NAMALWA (cell line): ENCODE data around the gene CA12.

ENCODE experiments used
- DNase-seq: peaks from one replicate; pipeline ENCODE4 v3.0.0-alpha.2; 2015; ENCODE audit warnings: low spot score

Gene CA12

DNA sequence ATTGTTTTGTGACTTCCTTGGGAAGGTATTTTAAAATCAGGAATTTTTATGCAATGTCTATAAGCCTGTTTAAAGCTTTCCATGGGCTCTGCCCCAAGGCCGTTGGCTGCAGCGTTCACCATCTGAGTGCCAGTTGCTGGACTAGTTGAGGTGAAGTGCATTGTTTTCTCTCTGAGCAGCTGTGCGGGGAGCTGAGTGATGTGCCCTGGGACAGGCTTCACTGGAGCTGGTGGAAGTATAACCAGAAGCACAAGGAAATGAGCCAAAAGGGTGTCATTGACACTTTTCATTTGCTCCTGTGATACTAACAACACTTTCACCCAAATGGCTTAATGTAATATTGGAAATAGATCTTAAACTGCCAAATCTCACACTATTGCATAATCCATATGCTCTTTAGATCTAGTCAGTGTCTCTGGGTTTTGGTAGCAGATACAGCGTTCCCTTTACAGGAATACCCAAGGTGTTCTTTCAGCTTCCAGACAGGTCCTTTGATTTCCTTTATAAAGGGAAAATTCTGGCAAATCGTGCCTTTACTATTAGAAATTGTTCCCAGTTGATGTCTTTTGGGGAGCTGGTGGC lies 75.1 kb downstream of the CA12 start:
- no peak for DNase-seq

GRCh38 chr15:63305260-63305659 lies 76.4 kb downstream of the CA12 start:
- no peak for DNase-seq

- no peak for DNase-seq
Measured at GRCh38 chr15:63301088-63301487, 80.6 kb downstream of the CA12 start.

DNA sequence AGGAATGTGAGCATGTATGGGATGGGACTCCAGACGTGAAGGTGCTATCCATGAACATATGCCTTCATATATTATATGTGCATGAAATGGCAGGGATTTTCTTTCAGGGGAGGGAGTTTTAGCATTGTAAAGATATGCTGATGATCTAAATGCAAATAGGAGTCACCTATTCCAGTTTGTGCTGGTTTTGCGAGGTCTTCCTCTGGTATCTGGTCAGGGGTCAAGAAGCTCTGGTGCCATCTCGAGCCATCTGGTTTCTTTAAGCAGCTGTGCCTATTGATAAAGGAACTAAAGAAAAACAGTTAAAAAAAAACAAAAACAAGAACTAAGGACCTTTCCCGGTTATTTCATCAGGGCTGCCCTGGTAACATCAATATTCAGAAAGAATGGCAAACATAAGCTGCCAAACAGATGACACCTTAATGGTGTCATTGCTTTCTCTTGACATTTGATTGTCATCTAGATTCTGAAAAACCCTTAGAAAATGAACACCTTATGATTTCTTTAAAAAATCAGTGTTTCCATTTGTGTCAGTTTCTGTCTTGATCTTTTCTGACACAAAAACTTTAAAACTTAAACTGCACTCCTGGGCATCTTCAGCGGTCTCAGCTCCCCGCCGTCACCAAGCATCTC lies 81.6 kb downstream of the CA12 start:
- no peak for DNase-seq

- no peak for DNase-seq
Measured at GRCh38 chr15:63296195-63296594, 85.5 kb downstream of the CA12 start.

- no peak for DNase-seq
Measured at GRCh38 chr15:63295341-63295740, 86.3 kb downstream of the CA12 start.

GRCh38 chr15:63294359-63294758 lies 87.3 kb downstream of the CA12 start:
- no peak for DNase-seq

- no peak for DNase-seq
Measured at GRCh38 chr15:63292771-63293170, 88.9 kb downstream of the CA12 start.

DNA sequence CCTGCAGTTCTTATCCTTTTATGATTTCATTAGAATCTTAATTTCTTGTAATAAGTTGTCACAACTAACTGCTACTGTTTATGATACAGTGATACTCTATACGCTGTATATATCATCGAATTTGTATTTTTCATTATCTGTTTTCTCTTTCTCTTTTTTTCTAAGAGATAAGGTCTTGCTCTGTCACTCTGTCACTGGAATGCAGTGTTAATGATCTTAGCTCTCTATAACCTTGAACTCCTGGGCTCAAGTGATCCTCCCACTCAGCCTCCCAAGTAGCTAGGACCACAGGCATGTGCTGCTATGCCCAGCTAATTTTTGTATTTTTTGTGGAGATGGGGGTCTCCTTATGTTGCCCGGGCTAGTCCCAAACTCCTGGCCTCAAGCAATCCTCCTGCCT lies 89.4 kb downstream of the CA12 start:
- no peak for DNase-seq

DNA sequence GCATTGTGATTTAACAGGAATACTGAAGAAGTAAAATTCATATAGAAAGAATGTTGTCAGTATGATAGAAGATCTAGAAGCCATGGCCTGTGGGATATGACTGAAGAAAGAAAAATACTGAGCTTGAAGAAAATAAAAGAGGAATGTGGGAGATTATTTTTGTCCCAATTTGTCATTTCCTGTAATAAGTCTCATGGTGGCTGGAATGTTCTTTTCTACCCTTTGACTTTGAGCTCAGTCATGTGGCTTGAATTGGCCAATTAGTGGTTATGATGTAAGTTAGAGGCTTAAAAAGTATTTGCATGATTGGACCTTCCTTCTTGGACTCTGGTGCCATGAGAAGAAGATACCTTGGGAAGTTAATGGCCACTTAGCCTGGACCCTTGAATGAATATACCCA lies 90.1 kb downstream of the CA12 start:
- no peak for DNase-seq

GRCh38 chr15:63288778-63289378 lies 92.8 kb downstream of the CA12 start:
- peak; percentile 73 for DNase-seq

- DNase-seq, result no peak
Measured at GRCh38 chr15:63288342-63288741, 93.3 kb downstream of the CA12 start.

DNA sequence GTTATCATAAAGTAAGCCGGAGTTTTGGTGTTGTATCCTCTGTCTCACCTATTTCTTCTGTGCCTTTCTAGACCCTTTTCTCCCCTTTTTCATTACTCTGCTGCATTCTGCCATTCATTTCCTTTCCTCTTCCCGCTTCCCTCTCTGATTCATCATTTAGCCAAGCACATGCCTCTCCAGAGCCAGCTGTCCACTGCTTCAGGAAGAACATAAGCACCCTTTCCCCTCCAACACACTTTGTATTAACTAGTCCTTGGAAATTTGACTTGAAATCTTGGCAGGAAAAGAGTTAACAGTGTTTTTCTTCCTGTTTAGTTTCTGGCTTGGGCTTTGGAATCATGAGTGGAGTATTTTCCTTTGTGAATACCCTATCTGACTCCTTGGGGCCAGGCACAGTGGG lies 94.5 kb downstream of the CA12 start:
- DNase-seq, result no peak

DNA sequence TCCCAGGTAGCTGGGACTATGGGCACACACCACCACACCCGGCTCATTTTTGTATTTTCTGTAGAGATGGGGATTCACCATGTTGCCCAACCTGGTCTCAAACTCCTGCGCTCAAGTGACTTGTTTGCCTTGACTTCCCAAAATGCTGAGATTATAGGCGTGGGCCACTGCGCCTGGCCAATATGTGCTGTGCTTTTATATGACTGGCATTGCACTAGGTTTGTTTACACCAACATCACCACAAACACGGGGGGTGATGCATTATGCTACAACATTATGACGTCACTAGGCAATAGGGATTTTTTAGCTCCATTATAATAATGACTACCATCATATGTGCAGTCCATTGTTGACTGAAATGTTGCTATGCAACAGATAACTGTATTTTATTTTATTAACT lies 97.3 kb downstream of the CA12 start:
- DNase-seq, result no peak

- DNase-seq, result no peak
Measured at GRCh38 chr15:63283126-63283525, 98.5 kb downstream of the CA12 start.

DNA sequence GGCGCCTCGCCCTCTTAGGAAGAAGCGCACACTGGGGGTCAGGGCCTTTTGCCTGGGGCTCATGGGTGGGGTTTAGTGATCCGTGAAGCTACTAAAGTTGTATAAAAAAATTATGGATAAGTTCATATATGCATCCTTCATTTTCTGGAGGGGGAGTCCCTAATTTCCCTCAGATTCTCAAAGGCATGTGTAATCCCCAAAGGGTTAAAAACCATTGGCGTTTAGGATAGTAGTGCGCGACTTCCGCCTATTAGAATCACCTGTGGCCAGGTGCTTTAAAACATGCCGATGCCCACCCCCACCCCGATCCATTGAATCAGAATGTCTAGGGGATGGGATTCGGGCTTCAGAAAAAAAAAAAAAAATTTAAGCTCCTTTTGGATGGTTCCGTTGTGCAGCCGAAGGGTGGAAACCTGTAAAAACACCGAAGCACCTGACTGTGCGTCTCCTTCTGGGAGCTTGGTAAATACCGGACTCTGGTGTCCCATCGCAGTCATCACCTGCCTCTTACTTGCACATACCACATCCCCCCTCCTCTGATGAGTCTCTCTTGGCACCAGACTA lies 103.7 kb downstream of the CA12 start:
- no peak for DNase-seq

DNA sequence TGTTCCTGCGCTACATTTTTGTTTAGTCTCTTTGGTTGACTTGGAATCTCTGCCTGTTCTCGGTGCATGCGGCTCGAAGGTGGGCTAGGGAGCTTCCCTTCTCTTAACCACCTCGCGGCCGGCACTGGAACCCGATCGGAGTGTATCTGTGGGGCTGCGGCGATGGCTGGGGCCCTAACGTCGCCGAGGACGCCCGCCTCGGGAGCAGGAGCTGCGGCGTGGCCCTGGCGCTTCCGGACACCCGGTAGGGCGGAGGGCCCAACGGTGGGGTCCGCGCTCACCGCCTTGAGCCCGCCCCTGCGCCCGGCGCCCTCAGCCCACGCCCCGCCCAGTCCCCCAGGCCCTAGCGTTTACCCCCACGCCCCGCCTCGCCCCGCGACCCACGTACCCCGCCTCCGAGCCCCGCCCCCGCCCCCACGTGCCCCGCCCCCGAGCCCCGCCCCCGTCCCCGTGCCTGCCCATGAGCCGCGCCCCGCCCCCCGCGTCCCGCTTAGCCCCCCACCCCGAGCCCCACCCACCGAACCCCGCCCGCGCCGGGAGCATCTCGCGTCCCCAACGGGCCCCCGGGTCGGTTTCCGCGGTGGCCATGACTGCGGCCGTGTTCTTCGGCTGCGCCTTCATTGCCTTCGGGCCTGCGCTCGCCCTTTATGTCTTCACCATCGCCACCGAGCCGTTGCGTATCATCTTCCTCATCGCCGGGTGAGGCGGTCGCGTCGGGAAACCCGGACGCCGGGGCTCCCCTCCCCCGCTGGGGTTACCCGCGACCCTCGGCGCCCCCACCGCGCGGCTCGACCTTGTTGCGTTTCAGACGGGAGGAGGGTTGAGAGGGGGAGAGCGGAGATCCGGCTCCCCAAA lies 104.4 kb downstream of the CA12 start, which contains the start of gene APH1B:
Gene APH1B, plus strand, starts transcription at position 568 of the 855 bp plus-strand sequence. Its CDS starts 19 bp downstream, at position 587.
- DNase-seq, result peak; percentile 80

DNA sequence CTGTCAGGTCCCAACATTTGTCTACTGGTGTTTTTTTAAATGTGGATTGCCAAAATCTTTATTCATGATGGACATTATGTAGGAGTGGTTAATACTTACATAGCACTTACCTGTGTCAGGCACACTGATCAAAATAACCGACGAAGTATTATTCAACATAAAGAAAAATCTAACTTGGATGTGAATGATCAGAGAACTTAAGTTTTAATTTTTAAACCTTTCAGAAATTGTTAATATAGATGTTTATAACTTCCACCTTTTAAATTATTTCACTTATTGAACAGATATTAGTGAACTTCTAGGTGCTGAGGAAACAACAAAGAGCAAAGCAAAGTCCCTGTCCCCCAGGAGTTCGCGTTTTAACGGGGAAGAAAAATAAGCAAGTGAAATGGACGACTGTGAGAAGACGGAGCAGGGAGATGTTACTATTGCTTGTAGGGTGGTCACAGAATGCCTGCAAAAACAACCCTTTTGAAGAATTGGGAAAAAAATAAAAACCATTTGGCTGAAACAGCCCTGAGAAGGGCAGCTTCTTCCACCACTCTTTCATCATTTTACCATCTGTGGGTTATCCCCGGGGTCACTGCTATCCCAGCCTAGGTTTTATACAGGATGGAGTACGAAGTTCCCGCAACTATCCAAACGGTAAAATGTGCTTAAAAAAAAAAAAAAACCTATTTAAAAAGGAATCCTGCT lies 105.2 kb downstream of the CA12 start:
- DNase-seq, result no peak

DNA sequence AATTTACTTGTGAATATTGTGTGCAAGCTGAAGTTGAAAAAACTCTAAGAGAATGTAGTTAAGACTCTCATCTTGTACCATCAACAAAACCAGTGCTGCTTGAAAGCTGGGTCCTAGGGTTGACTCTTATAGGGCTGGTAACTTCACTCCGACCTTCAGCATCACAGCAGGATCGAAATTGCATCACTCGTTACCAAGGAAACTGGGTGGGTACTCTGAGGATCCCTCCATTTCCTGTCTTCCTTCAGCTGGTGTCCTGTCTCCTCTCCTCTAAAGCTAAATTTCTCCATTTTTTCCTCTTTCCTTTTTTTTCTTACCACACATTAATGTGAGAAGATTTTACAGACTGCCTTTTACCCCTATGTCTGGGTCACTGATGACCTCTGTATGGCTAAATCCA lies 107.2 kb downstream of the CA12 start:
- DNase-seq, result no peak
